NCI-H128 (cell line): ENCODE results near the gene HCAR1.
"Not testable (repeated sequence)": the region's sequence is repeated elsewhere in the genome, so short reads cannot be mapped to it uniquely, and the experiment has no call there.

Experiments
- DNase-seq: peaks from one replicate; lab custom pipeline; 2025; ENCODE audit not compliant: unreplicated experiment; lab: John Stamatoyannopoulos, UW

Gene HCAR1

DNA sequence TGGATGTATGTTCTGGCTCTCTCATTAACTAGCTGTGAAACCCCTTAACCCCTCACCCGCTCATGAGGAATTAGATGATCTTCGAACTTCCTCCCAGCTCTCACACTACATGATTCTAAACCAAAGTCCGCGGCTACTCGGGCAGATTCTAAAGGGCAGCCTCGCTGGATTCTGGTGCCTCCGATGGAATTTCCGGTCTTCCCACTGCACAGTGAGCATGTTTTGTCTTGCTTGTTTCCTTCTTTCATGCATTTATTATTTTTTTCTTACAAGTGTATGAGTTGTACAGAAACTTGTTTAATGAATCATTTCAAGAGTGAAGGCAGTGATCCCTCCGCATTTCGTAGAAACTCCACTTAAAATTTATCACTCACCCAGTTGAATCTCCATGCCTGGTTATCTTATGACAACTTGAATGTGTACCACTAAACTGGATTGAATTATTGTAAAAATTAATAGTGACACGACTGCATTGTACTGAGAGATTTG, 9.5 kb downstream of the HCAR1 start:
- DNase-seq: no peak

DNA sequence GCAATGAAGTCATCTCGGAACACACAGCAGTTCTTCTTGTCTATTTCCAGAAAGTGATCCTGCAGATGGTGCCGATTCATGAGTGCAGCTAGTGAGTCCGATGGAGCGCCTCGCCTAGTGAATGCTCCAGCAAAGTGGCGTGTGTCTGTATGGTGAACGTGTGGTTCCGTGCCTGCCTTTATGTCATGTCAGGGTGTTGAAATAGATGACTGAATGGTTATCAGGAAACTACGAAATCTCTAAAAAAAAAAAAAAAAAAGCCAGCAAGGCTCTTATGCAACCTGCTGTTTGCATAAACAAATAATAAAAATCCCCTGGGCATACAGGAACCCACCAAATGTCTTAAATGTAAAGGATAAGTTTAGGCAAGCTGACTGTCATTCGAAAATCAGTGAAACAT, 14.0 kb downstream of the HCAR1 start, which contains the start of gene HCAR3:
Gene HCAR3 (minus strand): TSS at position 154 of the 400 bp plus-strand sequence. CDS start 74 bp downstream, at position 80.
- DNase-seq: not testable (repeated sequence)

DNA sequence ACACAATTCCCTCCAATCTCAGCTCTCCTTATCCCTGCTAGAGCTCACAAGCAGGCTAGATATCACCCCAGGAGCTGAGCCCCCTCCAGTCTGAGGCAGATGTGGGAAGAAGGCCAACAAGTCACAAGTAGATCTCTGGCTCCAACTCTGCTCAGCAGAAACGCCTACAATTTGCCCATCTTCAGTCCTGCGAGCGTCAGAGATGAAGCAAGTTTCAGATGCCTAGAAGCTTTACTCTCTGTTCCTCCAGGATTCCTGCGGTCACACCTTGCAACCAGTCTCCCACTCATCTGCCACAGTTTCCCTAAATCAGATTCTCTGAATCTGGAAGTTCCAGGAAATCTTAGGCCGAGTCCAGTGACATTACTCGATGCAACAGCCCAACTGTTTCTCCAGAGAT, 15.4 kb downstream of the HCAR1 start:
- DNase-seq: not testable (repeated sequence)

DNA sequence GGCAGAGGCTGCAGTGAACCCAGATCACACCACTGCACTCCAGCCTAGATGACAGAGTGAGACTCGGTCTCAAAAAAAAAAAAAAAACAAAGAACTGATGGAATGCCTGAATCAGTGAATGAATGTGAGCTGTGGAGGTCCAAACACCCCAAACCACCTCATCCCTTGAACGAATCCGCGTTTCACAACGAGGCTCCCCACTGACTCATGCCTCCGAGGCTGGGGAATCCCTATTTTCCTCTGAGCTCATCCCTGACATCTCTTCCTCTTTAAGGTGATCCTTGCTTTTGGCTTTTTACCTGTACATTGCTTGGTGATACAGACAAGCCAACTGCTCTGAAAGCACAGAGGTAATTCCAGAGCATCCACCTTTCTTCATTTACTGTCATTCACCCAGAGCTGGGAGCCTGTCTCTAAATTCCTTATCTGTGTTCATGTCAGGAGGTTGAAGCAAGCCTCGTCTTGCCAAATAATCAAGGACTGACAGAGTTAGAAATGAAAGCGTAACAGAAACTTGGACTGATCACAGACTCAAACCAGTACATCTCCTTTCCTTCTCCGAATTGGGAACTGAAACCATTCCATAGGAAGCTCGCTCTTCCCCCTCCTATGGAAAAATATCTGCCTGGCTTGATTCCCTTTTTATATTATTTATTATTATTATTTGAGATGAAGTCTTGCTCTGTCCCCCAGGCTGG, 17.0 kb downstream of the HCAR1 start:
- DNase-seq: not testable (repeated sequence)

DNA sequence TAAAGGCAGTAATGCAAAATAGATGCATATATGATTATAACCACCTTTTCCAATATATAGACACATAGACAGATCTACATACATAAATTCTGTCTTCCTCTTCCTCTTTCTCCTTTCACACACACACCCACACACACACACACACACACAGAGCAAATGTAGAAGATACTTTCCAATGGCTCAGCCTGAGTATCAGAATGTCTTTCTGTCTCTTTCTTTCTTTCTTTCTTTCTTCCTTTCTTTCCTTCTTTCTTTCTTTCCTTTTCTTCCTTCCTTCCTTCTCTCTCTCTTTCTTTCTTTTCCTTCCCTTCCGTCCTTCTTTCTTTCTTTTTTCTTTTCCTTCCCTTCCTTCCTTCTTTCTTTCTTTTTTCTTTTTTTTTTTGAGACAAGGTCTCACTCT, 19.4 kb downstream of the HCAR1 start:
- not testable (repeated sequence) for DNase-seq

DNA sequence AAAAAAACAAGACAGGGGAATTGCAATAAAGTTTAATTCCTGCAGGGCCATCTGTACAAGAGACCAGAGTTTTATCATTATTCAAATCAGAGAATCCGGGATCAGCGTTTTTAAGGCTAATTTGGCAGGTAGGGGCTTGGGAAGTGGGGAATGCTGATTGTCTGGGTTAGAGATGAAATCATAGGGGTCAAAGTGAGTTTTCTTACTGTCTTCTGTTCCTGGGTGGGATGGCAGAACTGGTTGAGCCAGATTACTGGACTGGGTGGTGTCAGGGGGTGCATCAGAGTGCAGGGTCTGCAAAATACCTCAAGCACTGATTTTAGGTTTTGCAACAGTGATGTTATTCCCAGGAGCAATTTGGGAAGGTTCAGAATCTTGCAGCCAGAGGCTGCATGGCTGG, 20.3 kb downstream of the HCAR1 start:
- not testable (repeated sequence) for DNase-seq

DNA sequence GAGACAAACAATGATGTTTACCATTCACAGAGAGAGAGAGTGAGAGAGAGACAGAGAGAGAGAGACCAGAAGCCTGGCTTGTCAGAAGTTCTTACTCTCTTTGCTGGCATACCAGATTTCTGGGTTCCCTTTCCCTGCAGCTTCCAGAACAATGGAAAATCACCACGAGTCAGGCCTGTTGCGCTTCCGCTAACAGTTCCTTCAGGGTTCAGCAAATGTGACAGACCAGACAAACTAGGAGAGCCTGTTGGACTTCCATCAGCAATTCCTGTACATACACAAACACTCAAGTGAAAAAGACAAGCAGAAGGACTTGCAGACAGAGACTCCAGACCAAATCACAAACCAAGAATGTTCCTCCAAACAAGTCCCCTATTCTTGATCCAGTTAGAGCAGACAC, 21.4 kb downstream of the HCAR1 start:
- DNase-seq: not testable (repeated sequence)

DNA sequence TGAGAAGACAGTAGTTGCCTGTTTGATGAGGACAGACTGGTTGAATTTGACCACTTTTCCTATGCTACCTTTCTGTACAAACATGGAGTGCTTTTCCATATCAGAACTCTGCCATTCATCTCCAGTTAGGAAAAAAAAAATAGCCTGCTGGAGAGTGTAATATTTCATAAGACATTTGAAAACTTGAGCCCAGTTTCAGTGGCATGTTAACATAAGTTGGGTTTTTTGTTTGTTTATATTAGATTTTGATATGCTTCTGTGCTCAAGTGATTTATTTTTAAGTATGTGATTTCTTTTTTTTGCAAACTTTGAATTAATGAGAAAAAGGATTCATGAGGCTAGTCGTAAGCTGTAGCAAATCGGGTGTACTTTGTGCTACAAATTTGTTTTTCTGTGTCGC, 26.8 kb downstream of the HCAR1 start:
- DNase-seq: not testable (repeated sequence)

DNA sequence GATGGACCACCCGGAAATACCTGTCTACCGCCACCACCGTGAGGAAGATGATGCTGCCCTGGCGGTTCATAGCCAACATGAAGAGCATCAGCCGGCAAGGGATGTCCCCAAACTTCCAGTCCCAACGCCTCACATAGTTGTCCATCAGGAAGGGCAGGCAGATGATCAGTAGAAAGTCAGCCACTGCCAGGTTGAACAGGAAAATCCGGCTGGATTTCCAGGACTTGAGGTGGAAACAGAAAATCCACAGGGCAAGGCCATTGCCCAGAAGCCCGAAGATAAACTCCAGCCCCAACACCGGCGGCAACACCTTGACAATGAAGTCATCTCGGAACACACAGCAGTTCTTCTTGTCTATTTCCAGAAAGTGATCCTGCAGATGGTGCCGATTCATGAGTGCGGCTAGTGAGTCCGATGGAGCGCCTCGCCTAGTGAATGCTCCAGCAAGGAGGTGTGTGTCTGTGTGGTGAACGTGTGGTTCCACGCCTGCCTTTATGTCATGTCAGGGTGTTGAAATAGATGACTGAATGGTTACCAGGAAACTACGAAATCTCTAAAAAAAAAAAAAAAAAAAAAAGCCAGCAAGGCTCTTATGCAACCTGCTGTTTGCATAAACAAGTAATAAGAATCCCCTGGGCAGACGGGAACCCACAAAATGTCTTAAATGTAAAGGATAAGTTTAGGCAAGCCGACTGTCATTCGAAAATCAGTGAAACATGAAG, 27.6 kb downstream of the HCAR1 start, which contains the start of gene HCAR2:
Gene HCAR2 (minus strand): TSS at position 468 of the 722 bp plus-strand sequence. CDS start 74 bp downstream, at position 394.
- DNase-seq: not testable (repeated sequence)

DNA sequence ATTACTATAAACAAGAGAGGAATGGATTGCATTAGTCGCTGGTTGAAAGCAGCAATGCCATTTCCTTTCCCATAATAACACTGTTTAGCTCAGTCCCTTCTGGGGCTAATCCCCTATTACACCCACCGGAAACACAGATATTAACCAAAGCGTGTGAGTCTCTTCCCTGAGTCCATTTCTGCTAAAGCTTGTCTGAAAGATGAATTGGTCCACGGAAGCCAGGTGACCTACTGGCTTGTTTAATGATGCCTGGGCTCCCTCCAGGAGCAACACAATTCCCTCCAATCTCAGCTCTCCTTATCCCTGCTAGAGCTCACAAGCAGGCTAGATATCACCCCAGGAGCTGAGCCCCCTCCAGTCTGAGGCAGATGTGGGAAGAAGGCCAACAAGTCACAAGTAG, 29.2 kb downstream of the HCAR1 start:
- DNase-seq: not testable (repeated sequence)

DNA sequence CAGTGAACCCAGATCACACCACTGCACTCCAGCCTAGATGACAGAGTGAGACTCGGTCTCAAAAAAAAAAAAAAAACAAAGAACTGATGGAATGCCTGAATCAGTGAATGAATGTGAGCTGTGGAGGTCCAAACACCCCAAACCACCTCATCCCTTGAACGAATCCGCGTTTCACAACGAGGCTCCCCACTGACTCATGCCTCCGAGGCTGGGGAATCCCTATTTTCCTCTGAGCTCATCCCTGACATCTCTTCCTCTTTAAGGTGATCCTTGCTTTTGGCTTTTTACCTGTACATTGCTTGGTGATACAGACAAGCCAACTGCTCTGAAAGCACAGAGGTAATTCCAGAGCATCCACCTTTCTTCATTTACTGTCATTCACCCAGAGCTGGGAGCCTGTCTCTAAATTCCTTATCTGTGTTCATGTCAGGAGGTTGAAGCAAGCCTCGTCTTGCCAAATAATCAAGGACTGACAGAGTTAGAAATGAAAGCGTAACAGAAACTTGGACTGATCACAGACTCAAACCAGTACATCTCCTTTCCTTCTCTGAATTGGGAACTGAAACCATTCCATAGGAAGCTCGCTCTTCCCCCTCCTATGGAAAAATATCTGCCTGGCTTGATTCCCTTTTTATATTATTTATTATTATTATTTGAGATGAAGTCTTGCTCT, 30.5 kb downstream of the HCAR1 start:
- DNase-seq: not testable (repeated sequence)

DNA sequence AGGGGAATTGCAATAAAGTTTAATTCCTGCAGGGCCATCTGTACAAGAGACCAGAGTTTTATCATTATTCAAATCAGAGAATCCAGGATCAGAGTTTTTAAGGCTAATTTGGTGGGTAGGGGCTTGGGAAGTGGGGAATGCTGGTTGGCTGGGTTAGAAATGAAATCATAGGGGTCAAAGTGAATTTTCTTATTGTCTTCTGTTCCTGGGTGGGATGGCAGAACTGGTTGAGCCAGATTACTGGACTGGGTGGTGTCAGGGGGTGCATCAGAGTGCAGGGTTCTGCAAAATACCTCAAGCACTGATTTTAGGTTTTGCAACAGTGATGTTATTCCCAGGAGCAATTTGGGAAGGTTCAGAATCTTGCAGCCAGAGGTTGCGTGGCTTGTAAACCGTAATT, 33.7 kb downstream of the HCAR1 start:
- not testable (repeated sequence) for DNase-seq

DNA sequence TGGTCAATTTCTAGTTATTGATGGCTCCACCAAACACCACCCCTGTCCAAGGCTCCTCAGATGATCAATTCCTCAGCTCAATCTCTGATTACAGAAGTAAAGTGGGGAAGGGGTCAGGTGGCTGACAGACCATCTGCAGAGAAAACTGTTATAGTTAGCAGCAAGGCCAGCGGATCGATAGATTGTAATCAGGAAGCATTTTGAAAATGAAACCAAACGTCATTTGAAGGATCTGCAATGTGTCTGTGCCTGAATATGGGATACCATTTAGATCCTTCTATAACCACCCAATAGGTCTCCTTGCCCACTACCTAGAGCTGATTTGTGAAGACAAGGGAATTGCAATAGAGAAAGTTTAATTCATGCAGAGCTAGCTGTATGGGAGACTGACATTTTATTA, 39.1 kb downstream of the HCAR1 start:
- no peak for DNase-seq

DNA sequence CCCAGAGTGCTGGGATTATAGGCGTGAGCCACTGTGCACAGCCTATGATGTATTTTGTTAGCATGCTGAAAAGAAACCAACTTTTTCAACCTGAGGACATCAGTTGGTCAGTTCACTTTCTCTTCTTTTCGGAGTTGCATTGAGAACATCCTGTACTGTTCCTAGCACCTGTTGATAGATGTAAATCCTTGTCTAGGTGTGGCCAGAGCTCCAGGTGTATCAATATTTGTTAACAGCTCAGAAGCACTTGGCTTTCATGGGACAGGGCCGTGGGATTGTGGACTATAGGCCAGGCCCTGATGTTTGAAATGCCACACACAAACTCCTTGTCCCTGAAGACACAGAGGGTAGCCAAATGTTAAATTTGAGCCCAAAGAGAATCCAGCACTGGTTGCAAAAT, 42.4 kb downstream of the HCAR1 start:
- DNase-seq: no peak

DNA sequence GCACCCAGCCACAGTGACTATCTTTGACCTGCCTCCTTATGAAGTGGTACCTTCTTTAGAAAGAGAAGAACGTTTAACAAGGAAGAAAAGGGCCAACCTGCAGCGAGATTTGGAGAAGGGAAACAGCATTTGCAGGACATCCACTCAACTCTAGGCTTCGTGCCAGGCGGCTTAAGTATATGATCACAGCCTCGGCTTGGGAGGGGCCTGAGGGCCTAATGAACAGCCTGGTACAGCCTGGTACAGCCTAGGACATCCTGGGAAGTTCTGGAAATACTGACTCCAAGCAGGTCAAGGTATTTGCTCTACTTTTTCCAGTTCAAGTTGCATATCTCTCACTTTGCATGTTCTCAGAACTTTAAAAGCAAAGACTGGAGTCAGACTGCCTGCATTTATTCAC, 43.6 kb downstream of the HCAR1 start:
- DNase-seq: no peak

DNA sequence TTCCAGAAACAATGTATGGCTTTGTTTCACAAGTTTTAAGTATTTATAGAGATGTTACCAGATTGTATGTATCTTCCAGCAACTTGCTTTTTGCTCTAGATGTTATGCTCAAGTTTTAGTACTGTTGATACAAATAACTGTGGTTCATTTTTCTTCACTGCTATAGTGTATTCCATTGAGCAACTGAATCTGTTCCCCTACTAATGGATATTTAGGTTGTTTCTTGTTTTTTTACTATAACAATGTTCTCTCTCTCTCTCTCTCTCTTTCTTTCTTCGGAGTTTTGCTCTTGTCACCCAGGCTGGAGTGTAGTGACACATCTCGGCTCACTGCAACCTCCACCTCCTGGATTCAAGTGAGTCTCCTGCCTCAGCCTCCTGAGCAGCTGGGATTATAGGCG, 44.1 kb downstream of the HCAR1 start:
- no peak for DNase-seq

DNA sequence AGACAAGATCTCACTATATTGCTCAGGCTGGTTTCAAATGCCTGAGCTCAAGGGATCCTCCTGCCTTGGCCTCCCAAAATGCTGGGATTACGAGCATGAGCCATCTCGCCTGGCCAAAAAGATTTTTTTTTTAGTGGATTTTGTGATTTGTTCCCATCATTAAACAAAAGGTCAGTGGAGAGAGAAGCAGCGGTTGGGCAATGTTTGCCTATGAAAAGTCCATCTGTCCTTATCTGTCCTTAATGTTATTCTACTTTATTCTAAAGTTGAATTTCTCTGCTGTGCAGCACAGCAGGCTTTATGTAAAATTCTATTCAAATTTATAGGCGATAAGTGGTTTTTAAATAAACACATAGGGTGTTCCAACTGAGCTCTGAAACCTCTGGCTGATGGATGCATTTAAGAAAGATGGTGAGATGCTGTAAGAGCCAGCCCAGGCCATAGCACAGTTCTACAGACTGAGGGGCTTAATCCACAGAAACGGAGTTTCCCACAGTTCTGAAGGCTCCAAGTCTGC, 46.3 kb downstream of the HCAR1 start:
- no peak for DNase-seq

DNA sequence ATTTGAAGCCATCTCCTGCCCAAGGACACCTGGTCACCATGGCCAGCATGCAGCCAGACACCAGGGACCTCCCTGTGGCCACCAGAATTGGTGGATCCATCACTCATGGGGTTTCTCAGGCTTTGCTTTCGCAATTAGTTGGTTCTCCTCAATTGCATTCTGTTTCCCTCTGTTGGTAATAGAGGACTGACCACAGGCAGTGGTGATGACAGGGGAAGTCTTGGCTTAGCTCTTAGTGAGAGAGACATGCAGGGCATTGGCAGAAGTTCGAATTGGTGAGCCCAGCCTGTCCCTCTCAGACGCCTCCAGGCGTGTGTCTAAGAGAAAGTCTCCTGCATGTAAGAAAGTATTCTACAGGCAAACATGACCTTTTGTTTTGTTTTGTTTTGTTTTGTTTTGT, 48.8 kb downstream of the HCAR1 start:
- DNase-seq: no peak

DNA sequence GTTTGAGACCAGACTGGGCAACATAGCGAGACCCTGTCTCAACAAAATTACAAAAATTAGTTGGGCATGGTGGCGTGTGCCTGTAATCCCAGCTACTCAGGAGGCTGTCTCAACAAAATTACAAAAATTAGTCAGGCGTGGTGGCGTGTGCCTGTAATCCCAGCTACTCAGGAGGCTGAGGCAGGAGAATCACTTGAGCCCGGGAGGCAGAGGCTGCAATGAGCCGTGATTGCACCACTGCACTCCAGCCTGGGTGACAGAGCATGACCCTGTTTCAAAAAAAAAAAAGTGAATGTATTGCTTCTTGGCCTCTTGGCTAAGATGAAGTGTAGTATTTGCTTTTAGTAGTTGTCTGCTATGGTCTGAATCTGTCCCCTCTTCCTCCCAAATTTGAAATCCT, 49.7 kb downstream of the HCAR1 start:
- DNase-seq: not testable (repeated sequence)

DNA sequence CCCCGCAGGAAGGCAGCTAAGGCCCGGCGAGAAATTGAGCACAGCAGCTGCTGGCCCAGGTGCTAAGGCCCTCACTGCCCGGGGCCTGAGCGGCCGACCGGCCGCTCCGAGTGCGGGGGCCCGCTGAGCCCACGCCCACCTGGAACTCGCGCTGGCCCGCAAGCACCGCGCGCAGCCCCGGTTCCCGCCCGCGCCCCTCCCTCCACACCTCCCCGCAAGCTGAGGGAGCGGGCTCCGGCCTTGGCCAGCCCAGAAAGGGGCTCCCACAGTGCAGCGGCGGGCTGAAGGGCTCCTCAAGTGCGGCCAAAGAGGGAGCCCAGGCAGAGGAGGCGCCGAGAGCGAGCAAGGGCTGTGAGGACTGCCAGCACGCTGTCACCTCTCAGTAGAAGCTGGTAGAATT, 53.9 kb downstream of the HCAR1 start:
- not testable (repeated sequence) for DNase-seq
